Thoracic aorta (tissue), 2 donors: Measurements from ENCODE around the gene NCBP3. TPM values are rescaled to one million over a fixed set of nuclear protein-coding genes. Genes with fewer than 3 reads are reported as not detected.

Source experiments
- ATAC-seq: fragments of 150-250 bp; one replicate; pipeline ENCODE4 v1.8.0; 2017; ENCODE audit warnings: low read depth; ENCODE audit not compliant: insufficient number of reproducible peaks, low FRiP score
- DNase-seq: peaks from one replicate; pipeline ENCODE4 v3.0.0-alpha.2; 2020; ENCODE audit warnings: low spot score
- H3K27ac ChIP-seq, 2 donors: fragments of 200-600 bp; sonication (generic); 1 replicate in 1 of 2; 2 replicates in 1 of 2; pipeline ENCODE4 v1.5.1; 2016; ENCODE audit warnings: mild to moderate bottlenecking in 2 of 2, moderate library complexity in 2 of 2
- H3K27me3 ChIP-seq: fragments of 200-600 bp; sonication (generic); replicated peaks from 2 replicates; pipeline ENCODE4 v1.6.0; 2016; ENCODE audit warnings: mild to moderate bottlenecking; ENCODE audit not compliant: insufficient read depth
- H3K36me3 ChIP-seq: fragments of 200-600 bp; sonication (generic); one replicate; pipeline ENCODE4 v1.5.1; 2016
- H3K4me1 ChIP-seq, 2 donors: fragments of 200-600 bp; sonication (generic); 1 replicate in 1 of 2; 2 replicates in 1 of 2; pipeline versions ENCODE4 v1.5.1 to v1.6.0; 2016; ENCODE audit warnings: low read depth in 2 of 2, mild to moderate bottlenecking in 1 of 2; ENCODE audit not compliant: control insufficient read depth in 1 of 2
- H3K4me3 ChIP-seq: fragments of 200-600 bp; sonication (generic); 2 replicates; pipeline ENCODE4 v1.5.1; 2016; ENCODE audit warnings: mild to moderate bottlenecking
- H3K9me3 ChIP-seq: fragments of 200-600 bp; sonication (generic); 2 replicates; pipeline ENCODE4 v1.5.1; 2016
- total RNA-seq, 2 donors: library from RNA; depleted of rRNA; stranded (reverse); fragments of >200 nt; gene quantifications; one replicate each; pipeline versions ENCODE4 v1.1.0 to v1.2.3, GENCODE V29; 2016
- TF ChIP-seq, protein P1 (sequence below): fragments of 200-600 bp; sonication (generic); IDR thresholded peaks from one replicate; pipeline ENCODE4 v1.5.1; 2019; ENCODE audit warnings: antibody characterized with exemption

Gene NCBP3
- total RNA-seq, 2 donors from 2014 or later: 28.8 to 47.8 TPM

DNA sequence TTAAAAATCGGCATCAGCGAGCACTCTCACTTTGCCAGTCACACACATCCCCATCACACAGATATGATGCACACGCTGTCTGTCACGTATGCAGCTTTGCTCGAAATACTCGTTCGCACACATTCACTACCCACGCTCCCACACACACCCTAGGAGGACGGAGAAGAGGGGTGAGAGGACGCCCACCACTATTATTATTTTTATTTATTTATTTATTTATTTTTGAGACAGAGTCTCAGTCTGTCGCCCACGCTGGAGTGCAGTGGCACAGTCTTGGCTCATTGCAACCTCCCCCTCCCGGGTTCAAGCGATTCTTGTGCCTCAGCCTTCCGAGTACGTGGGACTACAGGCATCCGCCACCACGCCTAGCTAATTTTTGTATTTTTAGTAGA lies 92.0 kb downstream of the NCBP3 start:
- DNase-seq (no peak), ATAC-seq (no peak)
- no peak overlapping the region for H3K27ac ChIP-seq
- no peak overlapping the region for H3K4me3 ChIP-seq
- H3K9me3 ChIP-seq: no peaks in the 10 kb centered on the region
- H3K36me3 ChIP-seq: no peaks in the 10 kb centered on the region
- TF ChIP-seq, protein P1, sequence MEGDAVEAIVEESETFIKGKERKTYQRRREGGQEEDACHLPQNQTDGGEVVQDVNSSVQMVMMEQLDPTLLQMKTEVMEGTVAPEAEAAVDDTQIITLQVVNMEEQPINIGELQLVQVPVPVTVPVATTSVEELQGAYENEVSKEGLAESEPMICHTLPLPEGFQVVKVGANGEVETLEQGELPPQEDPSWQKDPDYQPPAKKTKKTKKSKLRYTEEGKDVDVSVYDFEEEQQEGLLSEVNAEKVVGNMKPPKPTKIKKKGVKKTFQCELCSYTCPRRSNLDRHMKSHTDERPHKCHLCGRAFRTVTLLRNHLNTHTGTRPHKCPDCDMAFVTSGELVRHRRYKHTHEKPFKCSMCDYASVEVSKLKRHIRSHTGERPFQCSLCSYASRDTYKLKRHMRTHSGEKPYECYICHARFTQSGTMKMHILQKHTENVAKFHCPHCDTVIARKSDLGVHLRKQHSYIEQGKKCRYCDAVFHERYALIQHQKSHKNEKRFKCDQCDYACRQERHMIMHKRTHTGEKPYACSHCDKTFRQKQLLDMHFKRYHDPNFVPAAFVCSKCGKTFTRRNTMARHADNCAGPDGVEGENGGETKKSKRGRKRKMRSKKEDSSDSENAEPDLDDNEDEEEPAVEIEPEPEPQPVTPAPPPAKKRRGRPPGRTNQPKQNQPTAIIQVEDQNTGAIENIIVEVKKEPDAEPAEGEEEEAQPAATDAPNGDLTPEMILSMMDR: no peak
- no peaks in the 10 kb centered on the region for H3K4me1 ChIP-seq
- H3K27me3 ChIP-seq: no peaks in the 10 kb centered on the region

DNA sequence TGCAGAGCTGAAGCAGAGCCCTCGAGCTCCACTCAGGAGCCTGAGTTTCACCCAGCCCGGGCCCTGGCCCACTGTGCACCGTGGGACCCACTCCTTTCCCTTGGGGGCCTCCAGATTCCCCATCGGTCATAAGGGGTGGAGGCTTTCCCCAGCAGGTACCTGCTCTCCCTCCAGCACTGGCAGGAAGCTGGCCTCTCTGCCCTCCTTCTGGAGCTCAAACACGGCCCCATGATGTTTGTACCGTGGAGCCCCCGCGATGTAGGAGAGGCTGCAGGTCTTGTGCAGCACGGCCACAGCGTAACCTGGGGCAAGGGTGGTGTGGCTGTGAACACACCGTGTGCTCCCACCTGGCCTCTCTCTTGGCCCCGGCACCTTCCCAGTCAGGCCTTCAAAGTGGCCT lies 92.4 kb downstream of the NCBP3 start:
- no peaks in the 10 kb centered on the region for H3K9me3 ChIP-seq
- H3K4me1 ChIP-seq: no peaks in the 10 kb centered on the region
- DNase-seq (no peak), ATAC-seq (no peak)
- no peaks in the 10 kb centered on the region for H3K36me3 ChIP-seq
- no peak overlapping the region for H3K27ac ChIP-seq
- TF ChIP-seq, protein P1: no peak
- H3K4me3 ChIP-seq: no peak overlapping the region
- no peaks in the 10 kb centered on the region for H3K27me3 ChIP-seq

Other genes starting within 250 kb of the NCBP3 start
- 1 to 10 TPM; 5.8 to 7.0 TPM for gene TRPV1, start 236.8 kb downstream of the NCBP3 start, total RNA-seq
- 10 to 100 TPM; 10.5 to 16.1 TPM for gene SHPK, start 210.0 kb downstream of the NCBP3 start, total RNA-seq
- gene CTNS, start 209.5 kb downstream of the NCBP3 start, total RNA-seq: 10 to 100 TPM in 1 of 2 donors, 1 to 10 TPM in 1; 6.6 to 23.3 TPM
- 100 to 1,000 TPM; 127 to 243 TPM for gene TAX1BP3, start 177.7 kb downstream of the NCBP3 start, total RNA-seq
- 10 to 100 TPM; 10.8 to 17.6 TPM for gene EMC6, start 177.4 kb downstream of the NCBP3 start, total RNA-seq
- gene P2RX5, start 150.1 kb downstream of the NCBP3 start, total RNA-seq: 1 to 10 TPM in 1 of 2 donors, not detected in 1; 2.3 TPM
- gene HASPIN, start 122.3 kb downstream of the NCBP3 start, total RNA-seq: under 1 TPM in 1 of 2 donors, not detected in 1; 0.41 TPM
- gene ITGAE, start 45.1 kb downstream of the NCBP3 start, total RNA-seq: 10 to 100 TPM in 1 of 2 donors, 1 to 10 TPM in 1; 4.2 to 23.4 TPM
- 1 to 10 TPM; 1.8 to 4.7 TPM for gene CAMKK1, start 46.8 kb upstream of the NCBP3 start, total RNA-seq
- gene P2RX1, start 70.2 kb upstream of the NCBP3 start, total RNA-seq: 1 to 10 TPM in 1 of 2 donors, under 1 TPM in 1; 0.63 to 7.3 TPM
- 10 to 100 TPM; 37.2 to 50.4 TPM for gene ATP2A3, start 118.2 kb upstream of the NCBP3 start, total RNA-seq